COLO829 (cell line): ENCODE results near the gene XRCC6.
"Not testable (repeated sequence)": the region's sequence is repeated elsewhere in the genome, so short reads cannot be mapped to it uniquely, and the experiment has no call there.

Experiments
- DNase-seq: peaks from one replicate; pipeline ENCODE4 v3.0.0; 2012; ENCODE audit warnings: low spot score

XRCC6 gene

DNA sequence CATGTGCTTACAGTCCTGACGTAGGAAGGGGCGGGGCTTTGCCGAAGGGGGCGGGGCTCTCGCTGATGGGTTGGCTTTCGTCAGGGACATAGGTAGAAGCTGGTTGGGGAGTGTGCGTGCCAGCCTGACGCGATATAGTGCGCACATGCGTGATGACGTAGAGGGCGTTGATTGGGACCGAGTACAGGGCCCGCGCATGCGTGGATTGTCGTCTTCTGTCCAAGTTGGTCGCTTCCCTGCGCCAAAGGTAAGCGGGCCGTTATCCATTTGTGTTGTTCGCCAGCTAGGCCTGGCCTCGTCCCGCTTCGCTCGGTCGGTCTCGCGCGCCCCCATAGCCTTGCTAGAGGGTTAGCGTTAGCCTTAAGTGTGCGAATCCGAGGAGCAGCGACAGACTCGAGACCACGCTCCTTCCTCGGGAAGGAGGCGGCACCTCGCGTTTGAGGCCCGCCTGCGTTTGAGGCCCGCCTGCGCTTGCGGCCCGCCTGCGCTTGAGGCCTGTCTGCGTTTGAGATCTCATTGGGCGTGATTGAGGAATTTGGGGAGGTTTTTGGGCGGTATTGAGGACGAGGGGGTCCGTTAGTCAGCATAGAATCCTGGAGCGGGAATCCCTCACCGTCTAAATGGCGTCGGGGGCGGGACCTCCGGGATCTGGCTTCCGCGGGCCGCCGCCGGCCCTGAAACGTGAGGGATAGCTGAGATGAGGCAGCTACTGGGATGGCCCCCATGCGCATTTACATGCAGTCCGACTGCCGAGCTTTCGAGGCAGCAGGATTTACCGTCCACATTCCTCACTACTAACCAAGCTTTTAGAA, at the start of gene XRCC6:
Gene XRCC6 (plus strand): TSS at position 197 of the 812 bp plus-strand sequence. CDS start 710 bp downstream, outside the sequence.
- DNase-seq, result peak; percentile 100

DNA sequence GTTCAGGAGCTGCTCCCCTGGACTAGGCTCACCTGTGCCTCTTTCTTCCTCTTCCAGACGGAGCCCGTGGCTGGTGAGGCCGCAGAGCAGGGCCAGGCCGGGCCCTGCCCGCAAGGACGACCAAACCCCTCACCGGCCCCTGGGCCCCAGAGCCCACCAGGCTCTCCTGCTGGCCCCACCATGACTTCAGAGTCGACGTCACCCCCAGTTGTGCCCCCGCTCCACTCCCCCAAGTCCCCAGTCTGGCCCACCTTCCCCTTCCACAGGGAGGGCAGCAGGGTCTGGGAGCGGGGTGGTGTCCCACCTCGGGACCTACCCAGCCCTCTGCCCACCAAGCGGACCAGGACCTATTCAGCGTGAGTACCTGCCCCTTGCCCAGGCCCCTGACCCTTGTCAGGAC, 49.3 kb upstream of the XRCC6 start:
- no peak for DNase-seq

DNA sequence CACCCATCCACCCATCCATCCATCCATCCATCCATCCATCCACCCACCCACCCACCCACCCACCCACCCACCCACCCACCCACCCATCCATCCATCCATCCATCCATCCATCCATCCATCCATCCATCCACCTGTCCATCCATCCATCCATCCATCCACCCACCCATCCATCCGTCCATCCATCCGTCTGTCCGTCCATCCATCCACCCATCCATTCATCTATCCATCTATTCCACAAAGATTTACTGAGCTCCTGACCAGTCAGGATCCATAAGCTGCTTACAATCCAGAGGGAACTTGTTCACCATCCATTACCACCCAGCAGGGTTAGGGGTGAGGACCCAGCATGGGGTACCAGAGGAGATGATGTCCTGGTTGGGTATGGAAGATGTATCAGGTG, 48.8 kb upstream of the XRCC6 start:
- not testable (repeated sequence) for DNase-seq

DNA sequence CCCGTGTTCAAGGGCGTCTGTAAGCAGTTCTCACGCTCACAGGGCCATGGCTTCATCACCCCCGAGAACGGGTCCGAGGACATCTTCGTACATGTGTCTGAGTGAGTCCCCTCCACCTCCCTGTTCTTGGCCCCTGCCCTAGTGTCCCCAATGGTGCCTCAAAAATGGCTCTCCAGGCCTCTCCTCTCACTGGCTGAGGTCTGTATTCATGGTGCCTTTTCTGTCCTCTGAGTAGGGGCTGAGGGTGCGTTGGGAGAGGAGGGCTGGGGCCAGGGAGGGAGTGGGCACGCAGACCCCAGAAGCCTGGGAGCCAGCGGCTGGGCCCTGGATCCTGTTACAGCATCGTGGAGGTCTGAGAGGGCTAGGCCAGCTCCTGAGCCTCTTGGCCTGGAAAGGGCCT, 47.4 kb upstream of the XRCC6 start:
- DNase-seq, result no peak

DNA sequence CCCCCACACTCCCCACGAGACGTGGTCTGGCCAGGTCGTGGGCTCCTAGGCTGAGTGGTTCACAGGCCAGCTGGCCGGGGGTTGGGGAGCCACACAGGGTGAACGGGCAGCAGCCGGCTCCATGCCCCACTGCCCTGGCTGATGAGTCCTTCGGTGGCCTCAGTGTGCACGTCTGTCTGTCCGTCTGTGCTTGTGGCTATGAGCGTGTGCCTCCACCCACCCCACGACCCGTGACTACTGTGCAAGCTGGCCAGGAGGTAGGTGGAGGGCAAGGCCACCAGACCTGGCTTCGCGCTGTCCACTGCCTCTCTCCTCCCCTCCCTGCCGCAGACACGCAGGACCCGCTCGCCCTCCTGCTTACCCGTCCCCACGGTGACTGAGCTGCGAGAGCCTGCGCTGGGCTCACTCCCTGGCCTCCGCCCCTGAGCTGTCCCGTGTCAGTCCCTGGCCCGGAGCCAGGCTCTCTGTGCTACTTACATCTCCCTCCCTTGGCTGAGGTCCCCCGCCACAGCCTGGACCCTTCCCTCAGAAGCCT, 46.2 kb upstream of the XRCC6 start:
- no peak for DNase-seq

DNA sequence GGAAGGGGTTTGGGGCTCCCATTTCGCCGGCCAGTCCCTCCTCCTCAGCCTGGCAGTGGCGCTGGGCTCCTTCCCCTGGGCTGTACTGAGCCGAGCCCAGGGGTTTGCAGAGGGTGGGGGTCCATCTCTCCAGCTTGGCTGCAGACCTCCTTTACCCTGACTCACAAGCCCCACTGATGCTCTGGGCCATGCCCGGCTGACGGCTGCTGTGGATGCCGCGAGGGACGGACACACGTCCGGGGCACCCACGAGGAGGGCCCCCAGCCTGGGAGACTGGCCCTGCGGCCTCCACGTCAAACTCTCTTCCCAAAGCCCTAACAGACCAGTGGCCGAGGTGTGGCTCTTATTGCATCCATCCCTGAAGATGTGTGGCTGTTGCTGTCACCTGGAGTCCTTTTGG, 45.6 kb upstream of the XRCC6 start:
- DNase-seq, result no peak

DNA sequence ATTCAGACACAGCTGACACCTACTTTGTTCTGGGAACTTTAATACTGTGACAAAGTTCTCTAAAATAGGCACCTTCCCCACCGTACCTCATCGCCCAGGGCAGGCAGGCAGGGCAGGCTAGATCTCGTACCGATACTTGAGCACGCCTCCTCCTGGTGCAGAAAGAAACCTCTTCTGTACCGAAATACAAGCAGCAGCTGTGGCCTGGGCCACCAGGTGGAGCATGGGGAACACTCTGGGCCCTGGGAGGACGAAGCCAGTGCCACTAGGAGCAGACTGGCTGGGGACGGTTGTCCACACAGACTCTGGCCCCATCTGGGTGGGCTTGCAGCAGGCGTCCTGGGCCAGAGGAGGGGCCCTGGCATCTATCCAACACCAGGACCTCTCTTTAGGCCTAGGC, 44.2 kb upstream of the XRCC6 start:
- no peak for DNase-seq

DNA sequence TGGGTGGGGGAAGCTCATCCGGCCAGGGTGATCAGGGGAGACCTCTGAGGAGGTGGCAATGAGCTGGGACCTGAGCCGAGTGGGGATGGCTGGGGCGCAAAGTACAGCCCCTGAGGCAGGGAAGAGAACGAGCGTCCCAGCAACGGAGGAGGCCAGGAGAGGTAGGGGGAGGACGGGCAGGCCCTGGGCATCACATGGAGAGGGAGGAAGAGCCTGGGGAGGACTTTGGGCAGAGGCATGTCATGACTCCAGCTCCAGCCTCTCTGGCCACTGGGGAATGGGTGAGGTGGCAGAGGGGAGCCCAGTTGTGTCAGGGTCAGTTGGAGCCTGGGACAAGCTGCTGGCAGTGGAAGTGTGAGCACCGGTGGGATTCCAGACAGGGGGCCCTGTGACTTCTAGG, 43.0 kb upstream of the XRCC6 start:
- no peak for DNase-seq

DNA sequence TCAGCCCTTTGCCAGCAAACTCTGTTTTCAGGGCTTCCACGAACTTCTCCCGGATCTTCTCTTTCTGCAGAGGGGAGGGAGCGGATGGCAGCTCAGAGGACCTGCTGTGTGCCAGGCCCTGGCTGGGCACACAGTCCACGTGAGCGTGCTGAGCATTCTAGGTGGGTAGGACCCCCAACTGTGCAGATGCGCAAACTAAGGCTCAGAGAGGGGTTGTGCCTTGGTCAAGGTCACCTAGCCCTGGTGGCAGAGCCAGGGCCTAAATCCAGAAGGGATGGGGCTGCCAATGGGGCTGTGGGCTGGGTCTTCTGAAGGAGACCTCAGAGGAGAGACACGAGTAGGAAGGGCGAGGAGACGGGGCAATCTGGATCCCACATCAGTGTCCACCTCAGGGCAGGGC, 42.3 kb upstream of the XRCC6 start:
- DNase-seq, result no peak

DNA sequence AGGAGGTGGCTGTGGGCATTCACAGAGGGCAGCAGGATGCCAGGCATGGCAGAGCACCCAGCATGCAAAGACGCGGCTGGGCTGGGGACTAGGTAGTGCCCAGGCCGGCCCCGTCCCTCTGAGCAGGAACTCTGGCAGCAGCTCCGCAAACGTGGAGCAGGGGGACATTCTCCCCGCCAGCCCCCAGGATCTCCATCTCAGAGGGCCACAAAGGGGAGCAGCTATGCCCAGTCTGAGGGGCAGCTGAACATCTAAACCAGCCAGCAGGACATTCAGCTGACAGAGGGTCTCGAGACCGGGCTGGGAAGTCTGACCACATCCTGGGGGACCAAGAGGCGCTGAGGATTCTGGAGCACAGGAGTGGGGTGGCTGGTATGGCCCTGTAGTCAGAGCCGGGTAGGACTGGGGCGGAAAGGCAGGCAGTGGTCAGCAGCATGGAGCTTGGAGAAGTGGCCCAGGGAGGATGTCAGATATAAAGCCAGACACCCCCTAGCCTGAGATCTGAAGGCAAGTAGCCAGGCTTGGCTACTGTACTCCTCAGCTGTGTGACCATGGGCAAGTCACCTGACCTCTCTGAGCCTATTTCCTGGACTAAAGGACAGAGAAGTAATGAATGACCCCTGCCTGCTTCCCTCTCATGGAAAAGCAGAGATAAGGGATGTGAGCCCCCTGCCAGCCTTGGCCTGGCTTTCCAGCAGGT, 41.6 kb upstream of the XRCC6 start:
- DNase-seq, result no peak

DNA sequence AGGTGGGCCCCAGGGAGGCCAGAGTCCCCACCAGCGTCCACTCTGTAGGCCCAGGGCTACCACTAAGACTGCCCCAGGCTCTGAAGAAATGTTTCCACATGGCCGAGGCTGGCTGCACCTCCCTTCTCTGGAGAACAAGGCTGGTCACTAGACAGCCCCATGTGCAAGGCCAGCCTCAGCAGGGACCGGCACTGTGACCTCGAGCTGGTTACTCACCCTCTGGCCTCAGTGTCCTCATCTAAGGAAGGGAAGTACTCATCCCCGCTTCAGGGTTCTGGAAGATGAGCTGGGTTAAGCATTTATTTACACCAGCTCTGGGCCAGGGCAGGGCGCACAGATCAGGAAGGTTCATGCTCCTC, 41.1 kb upstream of the XRCC6 start:
- DNase-seq, result no peak

DNA sequence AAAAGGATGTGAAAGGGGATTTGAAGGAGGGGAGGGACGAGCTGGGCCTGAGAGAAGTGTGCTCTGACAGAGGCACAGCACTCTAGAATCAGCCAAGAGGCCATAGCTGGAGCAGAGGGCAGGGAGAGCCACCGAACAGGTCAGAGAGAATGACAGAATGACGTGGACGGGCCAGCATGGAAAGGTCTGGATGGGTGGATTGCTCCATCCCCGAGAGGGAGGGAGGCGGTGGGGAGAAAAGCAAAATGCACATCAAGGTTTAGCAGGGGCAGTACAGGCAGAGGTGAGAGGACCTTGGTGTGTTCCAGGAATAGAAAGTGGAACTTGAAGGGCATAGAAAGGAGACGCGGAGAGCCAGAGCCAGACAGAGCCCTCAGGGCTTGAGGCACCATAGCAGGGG, 38.4 kb upstream of the XRCC6 start:
- no peak for DNase-seq

DNA sequence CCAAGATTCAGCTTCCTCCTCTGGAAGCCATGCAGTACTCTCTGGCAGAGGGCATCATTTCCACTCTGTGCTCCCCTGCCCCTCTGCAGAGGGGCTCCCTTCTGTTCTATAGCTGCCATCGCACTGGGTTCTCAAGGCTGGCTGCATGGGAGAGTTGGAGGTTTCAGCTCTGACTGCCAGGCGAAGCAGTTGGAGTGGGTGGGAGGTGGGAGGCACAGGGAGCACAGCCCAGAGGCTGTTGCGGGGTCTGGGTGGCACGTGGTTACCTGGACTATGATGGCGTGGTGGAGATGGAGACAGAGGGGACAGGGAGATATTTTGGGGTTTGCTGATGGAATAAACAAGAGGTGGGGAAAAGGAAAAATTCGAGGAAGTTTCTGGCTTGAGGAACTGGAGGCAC, 36.2 kb upstream of the XRCC6 start:
- DNase-seq, result no peak

DNA sequence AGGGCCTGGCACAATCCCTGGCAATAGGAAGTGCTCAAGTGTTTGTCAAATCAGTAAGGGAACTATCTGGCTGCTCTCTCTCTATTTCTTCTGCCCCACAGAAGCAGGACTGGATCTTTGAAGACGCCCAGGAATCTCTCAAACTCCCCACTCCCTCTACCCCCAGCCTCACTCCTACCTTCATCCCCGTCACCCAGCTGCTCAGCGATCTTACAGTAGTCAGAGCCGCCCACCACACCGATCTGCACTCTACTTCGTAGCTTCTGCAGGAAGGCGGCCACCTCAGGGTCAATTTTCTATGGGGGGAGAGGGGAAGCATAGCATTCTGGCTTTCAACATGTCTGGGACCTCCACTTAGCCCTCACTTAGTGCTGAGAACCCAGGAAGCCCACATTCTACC, 35.2 kb upstream of the XRCC6 start:
- no peak for DNase-seq

DNA sequence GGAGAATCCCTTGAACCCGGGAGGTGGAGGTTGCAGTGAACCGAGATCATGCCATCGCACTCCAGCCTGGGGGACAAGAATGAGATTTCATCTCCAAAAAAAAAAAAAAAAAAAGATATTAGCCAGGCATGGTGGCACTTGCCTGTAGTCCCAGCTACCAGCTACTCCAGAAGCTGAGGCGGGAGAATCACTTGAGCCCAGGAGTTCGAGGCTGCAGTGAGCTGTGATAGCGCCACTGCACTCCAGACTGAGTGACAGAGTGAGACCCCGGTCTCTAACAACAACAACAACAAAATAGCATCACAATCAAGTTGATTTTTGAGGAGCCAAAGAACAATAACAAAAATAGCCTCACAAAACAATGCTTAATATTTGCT, 33.8 kb upstream of the XRCC6 start:
- no peak for DNase-seq

DNA sequence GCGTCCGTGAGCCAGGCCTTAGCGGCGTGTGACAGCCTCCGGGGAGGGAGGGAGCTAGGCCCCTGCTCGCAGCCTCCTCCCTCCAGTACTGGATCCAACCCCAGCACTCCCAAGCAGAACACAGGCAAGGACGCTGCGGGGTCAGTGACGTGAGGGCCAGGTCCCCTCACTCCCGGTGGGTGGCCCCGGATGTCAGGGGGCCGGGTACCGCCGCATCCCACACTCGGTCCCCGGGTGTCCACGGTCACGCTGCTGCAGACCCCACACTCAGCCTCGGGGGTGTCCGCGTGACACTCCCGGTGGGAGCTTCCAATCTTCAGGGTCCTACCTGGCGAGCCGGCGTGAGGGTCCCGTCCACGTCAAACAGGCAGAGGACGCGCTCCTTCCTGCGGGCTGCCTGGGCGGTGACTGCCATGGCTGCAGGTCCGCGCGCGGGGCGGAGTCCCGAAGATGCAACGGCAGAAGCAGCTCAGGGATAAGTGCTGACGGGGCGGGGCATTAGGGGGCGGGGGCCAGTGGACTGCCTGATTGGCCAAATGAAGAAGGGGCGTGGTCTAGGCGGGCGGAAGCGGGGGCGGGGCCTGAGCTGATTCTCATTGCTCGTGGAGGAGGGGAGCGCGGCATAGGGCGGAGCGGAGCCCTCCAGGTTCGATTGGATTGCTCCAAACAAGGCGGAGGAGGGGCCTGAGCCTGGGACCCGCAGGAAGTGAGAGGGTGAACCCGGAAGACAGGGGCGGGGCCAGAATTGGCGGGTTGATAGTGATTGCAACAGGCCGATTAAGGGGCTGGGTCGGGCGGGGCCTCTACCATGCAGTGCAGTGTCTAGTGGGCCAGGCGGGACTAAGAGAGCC, 31.5 kb upstream of the XRCC6 start, which contains the start of gene PMM1:
Gene PMM1 (minus strand): TSS at position 450 of the 851 bp plus-strand sequence. CDS start 35 bp downstream, at position 415.
- DNase-seq, result peak; percentile 100

DNA sequence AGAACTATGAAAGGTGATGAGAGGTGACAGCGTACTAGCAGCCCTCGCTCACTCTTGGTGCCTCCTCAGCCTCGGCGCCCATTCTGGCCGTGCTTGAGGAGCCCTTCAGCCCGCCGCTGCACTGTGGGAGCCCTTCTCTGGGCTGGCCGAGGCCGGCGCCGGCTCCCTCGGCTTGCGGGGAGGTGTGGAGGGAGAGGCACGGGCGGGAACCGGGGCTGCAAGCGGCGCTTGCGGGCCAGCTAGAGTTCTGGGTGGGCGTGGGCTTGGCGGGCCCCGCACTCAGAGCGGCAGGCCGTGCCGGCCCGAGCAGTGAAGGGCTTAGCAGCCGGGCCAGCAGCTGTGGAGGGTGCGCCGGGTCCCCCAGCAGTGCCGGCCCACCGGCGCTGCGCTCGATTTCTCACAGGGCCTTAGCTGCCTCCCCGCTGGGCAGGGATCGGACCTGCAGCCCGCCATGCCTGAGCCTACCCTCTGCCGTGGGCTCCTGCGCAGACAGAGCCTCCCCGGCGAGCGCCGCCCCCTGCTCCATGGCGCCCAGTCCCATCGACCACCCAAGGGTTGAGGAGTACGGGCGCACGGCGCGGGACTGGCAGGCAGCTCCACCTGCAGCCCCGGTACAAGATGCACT, 27.6 kb upstream of the XRCC6 start:
- not testable (repeated sequence) for DNase-seq

DNA sequence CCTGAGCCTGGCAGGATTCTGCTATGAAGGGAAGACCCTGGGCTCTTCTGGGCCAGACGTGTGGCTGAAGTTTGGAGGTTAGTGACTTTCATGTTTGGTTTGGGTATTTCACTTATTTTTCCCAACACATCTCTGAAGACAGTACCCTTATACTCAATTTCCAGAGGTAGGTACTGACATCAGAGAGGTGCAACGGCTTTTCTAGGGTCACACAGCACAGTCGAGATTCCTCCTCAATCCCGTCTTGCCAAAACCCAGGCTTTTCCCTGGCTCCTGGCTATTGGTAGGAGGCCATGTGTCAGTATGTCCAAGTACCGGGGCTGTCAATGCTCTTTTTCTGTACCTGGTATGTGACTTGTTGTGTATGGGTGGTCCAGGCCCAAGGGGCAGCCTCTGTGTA, 25.4 kb upstream of the XRCC6 start:
- no peak for DNase-seq

DNA sequence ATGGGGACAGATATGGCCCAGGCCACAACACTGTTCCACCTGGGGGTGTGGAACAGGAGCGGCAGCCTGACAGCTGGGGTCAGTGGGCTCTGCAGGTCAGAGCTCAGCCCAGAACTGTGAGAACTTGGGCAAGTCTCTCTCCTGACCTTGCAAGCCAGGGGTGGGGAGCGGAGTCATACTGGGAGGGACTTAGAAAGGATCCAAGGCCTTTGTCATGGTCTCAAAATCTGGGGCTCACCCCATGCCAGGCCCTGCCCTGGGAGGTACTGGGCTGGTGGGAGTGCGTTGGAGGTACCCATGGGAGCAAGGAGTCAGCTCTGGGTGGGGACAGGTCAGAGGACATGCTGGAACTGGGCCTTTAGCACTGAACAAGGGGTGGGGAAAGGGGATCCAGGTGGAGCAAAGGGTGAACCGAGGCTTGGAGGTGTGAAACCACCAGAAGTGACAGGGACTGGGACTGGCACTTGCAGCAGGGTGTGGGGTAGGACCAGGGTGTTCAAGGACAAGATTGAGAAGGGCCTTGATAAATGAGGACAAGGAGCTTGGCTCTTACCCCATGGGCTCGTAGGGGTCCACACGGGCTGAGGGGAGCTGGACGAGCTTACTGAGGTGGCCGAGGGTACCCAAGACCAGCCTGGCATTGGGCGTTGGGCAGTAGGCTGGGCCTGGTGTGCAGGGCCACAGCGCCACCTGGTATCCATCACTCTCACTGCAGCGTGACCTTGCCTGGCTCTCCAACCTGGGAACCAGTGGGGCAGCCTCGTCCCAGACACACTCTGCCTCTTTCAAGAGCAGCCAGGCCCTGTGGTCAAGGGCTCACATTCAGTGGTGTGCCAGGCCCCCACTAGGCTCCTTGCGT, 24.1 kb upstream of the XRCC6 start:
- peak; percentile 81 for DNase-seq

DNA sequence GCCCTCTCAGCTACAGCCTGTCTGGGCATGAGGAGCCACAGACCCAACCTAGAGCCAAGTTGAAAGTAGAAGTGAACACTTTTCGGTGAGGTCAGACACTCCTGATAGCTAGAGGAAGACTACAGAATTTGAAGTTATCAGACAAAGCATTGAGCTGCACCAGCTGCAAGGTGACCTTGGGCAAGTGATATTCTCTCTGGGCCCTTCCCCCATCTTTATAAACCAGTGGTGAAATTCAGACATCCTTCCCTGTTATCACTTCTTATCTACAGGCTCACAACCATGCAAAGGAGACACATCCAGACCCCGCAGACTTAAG, 23.5 kb upstream of the XRCC6 start:
- DNase-seq, result no peak

DNA sequence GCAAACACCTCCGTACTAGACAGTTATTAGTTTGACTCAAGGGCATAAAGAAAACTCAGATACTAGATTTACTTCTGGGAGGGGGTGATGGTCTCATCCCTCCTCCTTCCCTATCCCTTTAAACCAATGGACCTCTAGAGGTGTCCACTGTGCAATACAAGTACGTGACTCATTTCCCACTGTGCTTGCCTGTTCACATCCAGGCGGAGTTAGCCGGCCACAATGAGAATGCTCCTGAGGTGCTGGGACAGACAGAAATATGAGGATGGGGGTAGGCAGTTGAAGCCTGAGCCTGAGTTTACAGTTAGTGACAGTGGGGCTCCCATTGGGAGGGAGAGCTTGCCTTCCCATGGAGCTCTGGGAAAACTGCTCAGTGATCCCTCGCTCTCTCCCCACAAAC, 23.0 kb upstream of the XRCC6 start:
- DNase-seq, result no peak
